ENCODE results near the gene RNF168.
"Not testable (repeated sequence)": the region's sequence is repeated elsewhere in the genome, so short reads cannot be mapped to it uniquely, and the experiment has no call there.

GRCh38 chr3:196504077-196504398, 470 bp upstream of the RNF168 start:
- not testable (repeated sequence) for TF ChIP-seq POLR2A, CTCF (IDR thresholded peaks at IDR 0.05)

Measured in heart left ventricle (tissue), 13 donors.